GM23338 (cell line): ENCODE results near the gene FAM72C. TPM values are rescaled to one million over a fixed set of nuclear protein-coding genes. Genes with fewer than 3 reads are reported as not detected.
A peak's percentile ranks its signal among the peaks of the same experiment; 100 is the strongest.
"Not testable (repeated sequence)": the region's sequence is repeated elsewhere in the genome, so short reads cannot be mapped to it uniquely, and the experiment has no call there.

Source experiments
- ATAC-seq: fragments of 200-7000 bp; cut with Tn5 transposase; 3 replicates; pipeline ENCODE4 v1.9.1; 2020
- DNase-seq: peaks from one replicate; pipeline ENCODE4 v3.0.0-alpha.2; 2015; ENCODE audit warnings: low spot score
- H2AFZ ChIP-seq: fragments of 200-600 bp; sonication (generic); 2 replicates; pipeline ENCODE4 v1.8.0; 2016; ENCODE audit warnings: antibody characterized with exemption, mild to moderate bottlenecking, moderate library complexity
- H3F3A ChIP-seq: fragments of 200-600 bp; sonication (generic); replicated peaks from 2 replicates; pipeline ENCODE4 v1.8.0; 2017; ENCODE audit warnings: antibody characterized with exemption, mixed run types, low read depth
- H3K27ac ChIP-seq: fragments of 200-600 bp; sonication (generic); 2 replicates; pipeline ENCODE4 v1.6.1; 2016; ENCODE audit warnings: low read depth
- H3K27me3 ChIP-seq: fragments of 200-600 bp; sonication (generic); 2 replicates; pipeline ENCODE4 v1.8.0; 2016; ENCODE audit warnings: mild to moderate bottlenecking, mixed run types, moderate library complexity; ENCODE audit not compliant: insufficient read depth
- H3K36me3 ChIP-seq: fragments of 200-600 bp; sonication (generic); 2 replicates; pipeline ENCODE4 v1.8.0; 2016; ENCODE audit warnings: mild to moderate bottlenecking; ENCODE audit not compliant: insufficient read depth
- H3K4me1 ChIP-seq: fragments of 200-600 bp; sonication (generic); 2 replicates; pipeline ENCODE4 v1.8.0; 2016; ENCODE audit warnings: mild to moderate bottlenecking, moderate library complexity; ENCODE audit not compliant: insufficient read depth
- H3K4me2 ChIP-seq: fragments of 200-600 bp; sonication (generic); 2 replicates; pipeline ENCODE4 v1.7.1; 2017; ENCODE audit warnings: mixed run types
- H3K4me3 ChIP-seq: fragments of 200-600 bp; sonication (generic); 2 replicates; pipeline ENCODE4 v1.6.1; 2016; ENCODE audit warnings: mixed run types
- H3K79me2 ChIP-seq: fragments of 200-600 bp; sonication (generic); replicated peaks from 2 replicates; pipeline ENCODE4 v1.8.0; 2017; ENCODE audit warnings: mild to moderate bottlenecking; ENCODE audit not compliant: insufficient read depth
- H3K9me2 ChIP-seq: fragments of 200-600 bp; sonication (generic); 2 replicates; pipeline ENCODE4 v1.8.0; 2017; ENCODE audit not compliant: insufficient read depth
- H4K20me1 ChIP-seq: fragments of 200-600 bp; sonication (generic); replicated peaks from 2 replicates; pipeline ENCODE4 v1.8.0; 2017; ENCODE audit warnings: mild to moderate bottlenecking; ENCODE audit not compliant: insufficient read depth
- H3K27ac Mint-ChIP-seq: 2 replicates; pipeline ENCODE4 v1.8.0; 2020; ENCODE audit warnings: inconsistent platforms, mild to moderate bottlenecking, moderate library complexity, mixed read lengths
- H3K27me3 Mint-ChIP-seq: 3 replicates; pipeline ENCODE4 v1.8.0; 2022; ENCODE audit warnings: low read depth, mild to moderate bottlenecking, moderate library complexity, mixed read lengths, inconsistent platforms; ENCODE audit not compliant: insufficient read depth, poor library complexity
- H3K36me3 Mint-ChIP-seq: 3 replicates; pipeline ENCODE4 v1.8.0; 2021; ENCODE audit warnings: low read depth, mild to moderate bottlenecking, inconsistent platforms, moderate library complexity, mixed read lengths
- H3K4me1 Mint-ChIP-seq: 3 replicates; pipeline ENCODE4 v1.8.0; 2020; ENCODE audit warnings: mild to moderate bottlenecking, inconsistent platforms, mixed read lengths
- H3K4me3 Mint-ChIP-seq: 3 replicates; pipeline ENCODE4 v1.8.0; 2021; ENCODE audit warnings: moderate library complexity, mild to moderate bottlenecking, inconsistent platforms, mixed read lengths
- H3K9me3 Mint-ChIP-seq: 3 replicates; pipeline ENCODE4 v1.8.0; 2020; ENCODE audit warnings: moderate library complexity, mild to moderate bottlenecking, inconsistent platforms, mixed read lengths
- polyA plus RNA-seq: library from polyadenylated mRNA; unstranded; fragments of >200 nt; fragmentation: Nextera tagmentation; extraction: Ambion mirVana; gene quantifications from 2 replicates; pipeline ENCODE4 v1.2.1, GENCODE V29; 2016
- total RNA-seq: library from RNA; depleted of rRNA; stranded (reverse); fragments of >200 nt; shearing (Covaris generic); gene quantifications from 2 replicates; pipeline ENCODE4 v1.2.3, GENCODE V29; 2014

FAM72C gene
- total and polyA plus RNA-seq, 2 experiments from 2014 or later: 2.6 to 11.4 TPM

GRCh38 chr1:143987868-143988267 lies 16.1 kb upstream of the FAM72C start:
- H2AFZ ChIP-seq, H3K4me3 ChIP-seq, ATAC-seq, H3K4me1 Mint-ChIP-seq, DNase-seq, H3K27ac ChIP-seq, H3K9me2 ChIP-seq, H4K20me1 ChIP-seq, H3K79me2 ChIP-seq, H3K4me3 Mint-ChIP-seq, H3K9me3 Mint-ChIP-seq, H3K27ac Mint-ChIP-seq, H3K4me2 ChIP-seq, H3K27me3 ChIP-seq, H3K27me3 Mint-ChIP-seq, H3F3A ChIP-seq, H3K4me1 ChIP-seq, H3K36me3 ChIP-seq, H3K36me3 Mint-ChIP-seq: not testable (repeated sequence)

- not testable (repeated sequence) for H3K36me3 ChIP-seq, H3K79me2 ChIP-seq, H4K20me1 ChIP-seq, H3K4me3 ChIP-seq, DNase-seq, H3K4me3 Mint-ChIP-seq, H3F3A ChIP-seq, H3K4me1 ChIP-seq, H3K27ac Mint-ChIP-seq, ATAC-seq, H2AFZ ChIP-seq, H3K4me2 ChIP-seq, H3K36me3 Mint-ChIP-seq, H3K9me2 ChIP-seq, H3K9me3 Mint-ChIP-seq, H3K27me3 Mint-ChIP-seq, H3K27ac ChIP-seq, H3K27me3 ChIP-seq, H3K4me1 Mint-ChIP-seq
These were observed 13.1 kb upstream of the FAM72C start for GRCh38 chr1:143984721-143985473.

- H4K20me1 ChIP-seq, H2AFZ ChIP-seq, H3K27ac ChIP-seq, H3K27ac Mint-ChIP-seq, H3K9me2 ChIP-seq, H3K4me2 ChIP-seq, H3K27me3 Mint-ChIP-seq, H3K36me3 ChIP-seq, H3K4me1 ChIP-seq, DNase-seq, H3K27me3 ChIP-seq, H3K4me1 Mint-ChIP-seq, H3F3A ChIP-seq, H3K4me3 Mint-ChIP-seq, H3K36me3 Mint-ChIP-seq, H3K79me2 ChIP-seq, H3K4me3 ChIP-seq, H3K9me3 Mint-ChIP-seq: not testable (repeated sequence)
- ATAC-seq: peak; percentile 0; the same call in 2 of the 3 replicates
These were observed 2.6 kb upstream of the FAM72C start for GRCh38 chr1:143974416-143974815.

- not testable (repeated sequence) for H3K27me3 ChIP-seq, H3K27ac Mint-ChIP-seq, ATAC-seq, H3K36me3 ChIP-seq, H3K4me1 ChIP-seq, H3K9me2 ChIP-seq, H3K27ac ChIP-seq, H4K20me1 ChIP-seq, H3F3A ChIP-seq, H3K9me3 Mint-ChIP-seq, H3K4me2 ChIP-seq, H3K4me1 Mint-ChIP-seq, H3K79me2 ChIP-seq, H3K27me3 Mint-ChIP-seq, H2AFZ ChIP-seq, DNase-seq, H3K36me3 Mint-ChIP-seq
- peak overlapping the region; percentile 78 for H3K4me3 Mint-ChIP-seq
- peak overlapping the region; percentile 40; the same call in 1 of the 2 replicates for H3K4me3 ChIP-seq
These were observed 2.2 kb upstream of the FAM72C start for GRCh38 chr1:143973876-143974414.

GRCh38 chr1:143972753-143973326 lies 1.1 kb upstream of the FAM72C start:
- not testable (repeated sequence) for H3K9me2 ChIP-seq, H3K36me3 ChIP-seq, H3F3A ChIP-seq, H3K9me3 Mint-ChIP-seq, DNase-seq, H3K27me3 ChIP-seq, H3K27ac ChIP-seq, H2AFZ ChIP-seq, H3K27ac Mint-ChIP-seq, H3K4me3 Mint-ChIP-seq, H3K36me3 Mint-ChIP-seq, H3K4me2 ChIP-seq, H3K4me1 ChIP-seq, H3K4me1 Mint-ChIP-seq, H4K20me1 ChIP-seq, H3K27me3 Mint-ChIP-seq, H3K79me2 ChIP-seq, H3K4me3 ChIP-seq
- peak; percentile 7 for ATAC-seq

DNA sequence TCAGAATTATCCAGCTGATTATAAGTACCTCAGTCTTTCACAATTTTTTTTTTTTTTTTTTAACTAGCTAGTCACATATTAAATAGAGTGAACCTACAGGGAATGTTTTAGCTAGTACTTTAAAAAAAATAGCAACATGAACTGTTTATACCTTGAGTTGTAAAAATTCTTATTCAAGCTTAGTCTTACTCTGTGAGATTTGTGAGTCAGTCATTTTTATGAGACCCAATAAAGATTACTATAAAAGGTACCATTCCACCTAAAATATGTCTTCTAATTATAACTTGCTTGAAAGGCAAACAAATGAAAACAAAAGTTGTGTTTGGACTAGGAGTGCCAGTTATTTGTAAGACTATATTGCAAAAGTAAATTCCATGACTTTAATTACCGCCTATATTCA lies 5.9 kb downstream of the FAM72C start:
- H4K20me1 ChIP-seq, H3K4me2 ChIP-seq, H3F3A ChIP-seq, H3K4me1 Mint-ChIP-seq, H3K4me3 ChIP-seq, H3K27ac ChIP-seq, H3K27me3 Mint-ChIP-seq, H3K27ac Mint-ChIP-seq, H3K4me3 Mint-ChIP-seq, H3K4me1 ChIP-seq, H3K36me3 ChIP-seq, H3K9me2 ChIP-seq, H3K27me3 ChIP-seq, H2AFZ ChIP-seq, DNase-seq, ATAC-seq, H3K36me3 Mint-ChIP-seq, H3K9me3 Mint-ChIP-seq, H3K79me2 ChIP-seq: not testable (repeated sequence)
